ENCODE results near the gene NF1.
"Not testable (repeated sequence)": the region's sequence is repeated elsewhere in the genome, so short reads cannot be mapped to it uniquely, and the experiment has no call there.

Gene NF1

DNA sequence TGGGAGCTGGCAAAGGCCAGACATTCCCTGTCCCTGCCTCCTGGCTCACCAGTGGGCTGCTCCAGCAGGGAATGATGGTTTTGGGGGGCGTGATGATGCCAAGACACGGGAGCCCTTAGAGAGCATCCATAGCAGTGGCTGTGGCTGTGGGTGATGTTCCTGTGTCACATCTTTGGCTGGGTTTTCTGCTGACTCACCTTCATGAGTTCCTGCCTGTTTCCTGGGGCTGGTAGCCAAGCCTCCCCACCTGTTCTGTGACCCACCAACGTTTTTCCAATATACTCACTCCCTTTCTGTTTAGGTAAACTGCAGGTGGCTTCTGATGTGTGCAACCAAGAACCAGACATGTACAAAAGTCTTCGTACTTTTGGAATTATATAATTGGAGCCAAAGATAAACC, 16.5 kb upstream of the NF1 start:
- 82 to 85% methylated on average over 4 of the region's 4 CpGs for WGBS, 2 experiments
- no peaks in the 10 kb centered on the region for H3K36me3 ChIP-seq (ENCODE audit: control insufficient read depth, insufficient read depth, low read length)
- H3K4me1 ChIP-seq (ENCODE audit: control insufficient read depth, insufficient read depth, low read length) = no peaks in the 10 kb centered on the region
- no peaks in the 10 kb centered on the region for H3K9me3 ChIP-seq (ENCODE audit: control insufficient read depth, low read length)
- no peaks in the 10 kb centered on the region for H3K27me3 ChIP-seq (ENCODE audit: control insufficient read depth, insufficient read depth, low read length, poor library complexity, severe bottlenecking)
- H3K27ac ChIP-seq (ENCODE audit: insufficient read depth, low read depth, low read length, poor library complexity, severe bottlenecking) = no peak overlapping the region
- H3K4me3 ChIP-seq (ENCODE audit: insufficient read depth, low read depth, low read length) = no peak overlapping the region

DNA sequence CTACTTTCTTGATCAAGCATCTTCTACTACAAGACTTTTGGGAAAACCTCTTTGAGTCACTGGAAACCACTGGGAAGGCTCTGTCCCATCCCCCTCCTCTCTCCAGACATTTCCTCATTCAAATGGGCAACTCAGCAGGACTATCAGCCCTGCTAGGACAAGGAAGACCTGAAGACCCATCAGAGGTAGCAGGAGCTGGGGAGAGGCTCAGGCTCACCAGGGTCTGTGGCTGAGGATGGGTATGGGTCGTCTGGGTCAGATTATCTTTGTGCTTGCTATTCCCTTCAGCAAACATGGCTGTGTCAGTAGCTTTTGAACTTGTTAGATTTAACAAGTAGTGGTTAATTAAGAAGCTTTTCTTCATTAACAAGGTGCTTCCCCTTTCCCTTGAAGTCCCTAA, 15.0 kb upstream of the NF1 start:
- WGBS, 2 experiments = 37 to 43% methylated on average over 1 of the region's 1 CpG
- H3K4me3 ChIP-seq (ENCODE audit: insufficient read depth, low read depth, low read length) = no peak overlapping the region
- H3K36me3 ChIP-seq (ENCODE audit: control insufficient read depth, insufficient read depth, low read length) = no peaks in the 10 kb centered on the region

DNA sequence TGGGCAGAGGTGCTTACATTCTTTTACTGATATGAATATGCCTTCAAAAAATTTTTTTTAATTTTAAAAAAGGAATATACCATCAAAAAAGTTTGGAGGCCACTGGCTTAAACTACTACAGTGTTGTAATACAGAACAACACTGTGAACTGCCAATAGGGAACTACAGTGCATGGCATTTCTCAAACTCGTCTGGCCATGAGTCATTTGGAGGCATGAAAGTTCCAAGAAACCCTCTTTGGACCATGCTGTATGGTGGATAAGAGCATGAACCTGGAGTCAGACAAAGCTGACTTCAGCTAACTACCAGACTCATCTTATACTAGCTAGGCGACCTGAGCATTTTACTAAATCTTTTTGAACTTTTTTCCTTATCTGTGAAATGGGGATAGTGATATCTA, 9.2 kb upstream of the NF1 start:
- H3K4me1 ChIP-seq (ENCODE audit: control insufficient read depth, insufficient read depth, low read length) = no peaks in the 10 kb centered on the region
- no peaks in the 10 kb centered on the region for H3K27me3 ChIP-seq (ENCODE audit: control insufficient read depth, insufficient read depth, low read length, poor library complexity, severe bottlenecking)
- no peaks in the 10 kb centered on the region for H3K36me3 ChIP-seq (ENCODE audit: control insufficient read depth, insufficient read depth, low read length)
- H3K4me3 ChIP-seq (ENCODE audit: insufficient read depth, low read depth, low read length) = no peak overlapping the region
- WGBS, 2 experiments = 87 to 88% methylated on average over 2 of the region's 2 CpGs
- no peaks in the 10 kb centered on the region for H3K9me3 ChIP-seq (ENCODE audit: control insufficient read depth, low read length)
- no peak overlapping the region for H3K27ac ChIP-seq (ENCODE audit: insufficient read depth, low read depth, low read length, poor library complexity, severe bottlenecking)

More for the DNA sequence above, 15.0 kb upstream of the NF1 start:
- Histone ChIP-seq H3K9me3 (ENCODE audit: control insufficient read depth, low read length) (no peaks in the 10 kb centered on the region), H3K27ac (ENCODE audit: insufficient read depth, low read depth, low read length, poor library complexity, severe bottlenecking) (no peak overlapping the region), H3K4me1 (ENCODE audit: control insufficient read depth, insufficient read depth, low read length) (no peaks in the 10 kb centered on the region), H3K27me3 (ENCODE audit: control insufficient read depth, insufficient read depth, low read length, poor library complexity, severe bottlenecking) (no peaks in the 10 kb centered on the region)

DNA sequence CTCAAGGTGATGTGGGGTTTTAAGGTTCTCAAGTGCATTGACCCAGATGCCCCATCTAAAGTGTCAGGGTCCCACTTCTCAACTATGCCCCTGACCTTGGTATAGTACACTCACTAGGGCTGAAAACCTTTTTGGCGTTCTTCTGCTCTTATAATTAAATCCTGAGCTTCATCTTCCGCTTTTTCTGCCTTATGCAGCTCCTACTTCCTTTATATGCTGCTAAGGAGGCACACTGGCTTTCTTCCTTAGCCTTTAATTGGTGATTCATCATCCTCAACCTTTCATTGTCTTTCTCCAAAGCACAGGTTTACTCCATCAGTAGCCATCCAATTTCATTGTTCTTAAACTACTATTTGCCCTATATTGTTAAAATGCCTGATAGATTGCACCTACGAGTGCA, 5.3 kb upstream of the NF1 start:
- WGBS, 2 experiments = 93 to 95% methylated on average over 3 of the region's 3 CpGs
- no peak overlapping the region for H3K4me3 ChIP-seq (ENCODE audit: insufficient read depth, low read depth, low read length)
- no peaks in the 10 kb centered on the region for H3K27me3 ChIP-seq (ENCODE audit: control insufficient read depth, insufficient read depth, low read length, poor library complexity, severe bottlenecking)
- H3K9me3 ChIP-seq (ENCODE audit: control insufficient read depth, low read length) = no peaks in the 10 kb centered on the region
- H3K36me3 ChIP-seq (ENCODE audit: control insufficient read depth, insufficient read depth, low read length) = no peaks in the 10 kb centered on the region
- no peaks in the 10 kb centered on the region for H3K4me1 ChIP-seq (ENCODE audit: control insufficient read depth, insufficient read depth, low read length)
- no peak overlapping the region for H3K27ac ChIP-seq (ENCODE audit: insufficient read depth, low read depth, low read length, poor library complexity, severe bottlenecking)

DNA sequence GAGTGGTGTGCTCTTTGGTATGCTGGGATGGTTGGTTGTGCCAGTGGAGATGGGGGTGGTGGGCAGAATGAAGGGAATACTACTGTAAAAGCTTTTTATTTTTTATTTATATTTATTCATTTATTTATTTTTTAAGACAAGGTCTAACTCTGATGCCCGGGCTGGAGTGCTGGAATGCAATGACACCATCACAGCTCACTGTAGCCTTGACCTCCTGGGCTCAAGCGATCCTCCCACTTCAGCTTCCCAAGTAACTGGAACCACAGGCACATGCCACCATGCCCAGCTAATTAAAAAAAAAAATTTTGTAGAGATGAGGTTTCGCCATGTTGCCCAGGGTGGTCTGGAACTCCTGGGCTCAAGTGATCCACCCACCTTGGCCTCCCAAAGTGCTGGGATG, 4.1 kb upstream of the NF1 start:
- not testable (repeated sequence) for H3K9me3 ChIP-seq (ENCODE audit: control insufficient read depth, low read length); H3K27me3 ChIP-seq (ENCODE audit: control insufficient read depth, insufficient read depth, low read length, poor library complexity, severe bottlenecking); H3K27ac ChIP-seq (ENCODE audit: insufficient read depth, low read depth, low read length, poor library complexity, severe bottlenecking); H3K4me1 ChIP-seq (ENCODE audit: control insufficient read depth, insufficient read depth, low read length); H3K36me3 ChIP-seq (ENCODE audit: control insufficient read depth, insufficient read depth, low read length); H3K4me3 ChIP-seq (ENCODE audit: insufficient read depth, low read depth, low read length)
- WGBS, 2 experiments = 91 to 92% methylated on average over 3 of the region's 3 CpGs

DNA sequence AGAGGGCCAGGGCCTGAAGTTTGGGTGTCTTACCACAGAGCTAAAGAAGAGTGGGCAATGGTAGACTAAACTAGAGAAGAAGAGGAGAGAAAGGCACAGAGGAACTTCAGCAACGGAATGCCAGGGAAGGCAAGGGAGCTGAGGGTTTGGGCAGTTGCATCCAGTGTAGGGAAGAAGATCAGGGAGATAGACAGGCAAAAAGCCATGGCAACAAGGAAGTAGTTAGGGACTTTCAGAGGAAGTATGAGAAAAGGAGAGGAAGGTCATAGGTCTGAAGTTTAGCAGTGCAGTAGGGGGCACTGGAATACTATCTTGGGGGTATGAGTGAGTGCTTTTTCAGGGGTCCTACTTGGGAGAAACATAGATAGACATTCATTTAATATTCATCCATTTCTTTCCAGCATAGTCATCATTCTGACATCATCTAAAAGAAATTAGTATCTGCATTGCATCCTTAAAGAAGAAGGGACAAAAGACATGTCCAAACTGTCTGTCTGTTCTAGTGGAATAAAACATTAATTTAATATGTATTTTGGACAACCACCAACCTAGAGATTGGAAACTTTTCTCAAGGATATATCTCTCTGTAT, 2.2 kb upstream of the NF1 start:
- Histone ChIP-seq H3K36me3 (ENCODE audit: control insufficient read depth, insufficient read depth, low read length) (no peaks in the 10 kb centered on the region), H3K4me3 (ENCODE audit: insufficient read depth, low read depth, low read length) (no peak overlapping the region), H3K9me3 (ENCODE audit: control insufficient read depth, low read length) (no peaks in the 10 kb centered on the region), H3K27me3 (ENCODE audit: control insufficient read depth, insufficient read depth, low read length, poor library complexity, severe bottlenecking) (no peaks in the 10 kb centered on the region), H3K4me1 (ENCODE audit: control insufficient read depth, insufficient read depth, low read length) (no peaks in the 10 kb centered on the region), H3K27ac (ENCODE audit: insufficient read depth, low read depth, low read length, poor library complexity, severe bottlenecking) (no peak overlapping the region)
- 81 to 89% methylated on average over 1 of the region's 1 CpG for WGBS, 2 experiments

DNA sequence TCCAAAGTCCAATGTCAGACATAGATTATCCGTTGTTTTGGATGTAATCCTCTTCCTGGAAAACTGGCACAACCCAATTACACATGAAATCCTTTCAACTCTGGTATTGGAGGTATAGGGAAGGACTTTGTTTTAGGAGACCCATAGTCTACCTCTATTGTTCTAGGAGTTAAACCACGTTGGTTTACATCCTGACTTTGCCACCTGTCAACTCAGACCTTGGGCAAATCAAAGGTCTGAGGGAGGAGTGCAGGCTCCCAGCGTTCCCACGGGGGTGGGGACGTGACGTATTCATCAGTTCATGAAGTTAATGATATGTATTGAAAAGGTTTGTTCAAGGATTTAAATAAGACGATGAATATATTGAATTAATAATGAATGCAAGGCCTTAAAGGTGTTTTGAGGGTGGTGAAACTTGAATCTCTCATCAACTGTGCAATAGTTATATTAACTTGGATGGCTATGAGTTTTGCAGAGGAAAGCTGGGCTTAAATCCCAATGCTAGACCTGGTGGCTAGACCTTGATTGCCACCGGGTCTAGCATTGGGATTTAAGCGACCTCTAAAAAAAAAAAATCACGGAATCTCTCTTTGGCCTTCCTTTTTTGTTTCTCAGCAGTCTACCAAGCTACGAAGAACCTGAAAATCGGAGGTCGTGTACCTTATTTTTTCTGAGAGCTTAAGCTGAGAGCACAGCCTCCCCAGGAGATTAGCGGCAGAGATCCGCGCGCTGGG, 744 bp upstream of the NF1 start:
- no peaks in the 10 kb centered on the region for H3K36me3 ChIP-seq (ENCODE audit: control insufficient read depth, insufficient read depth, low read length)
- no peaks in the 10 kb centered on the region for H3K9me3 ChIP-seq (ENCODE audit: control insufficient read depth, low read length)
- no peaks in the 10 kb centered on the region for H3K27me3 ChIP-seq (ENCODE audit: control insufficient read depth, insufficient read depth, low read length, poor library complexity, severe bottlenecking)
- H3K4me3 ChIP-seq (ENCODE audit: insufficient read depth, low read depth, low read length) = peak overlapping the region; percentile 90
- no peaks in the 10 kb centered on the region for H3K4me1 ChIP-seq (ENCODE audit: control insufficient read depth, insufficient read depth, low read length)
- H3K27ac ChIP-seq (ENCODE audit: insufficient read depth, low read depth, low read length, poor library complexity, severe bottlenecking) = peak overlapping the region; percentile 93
- 20 to 23% methylated on average over 16 to 17 of the region's 17 CpGs for WGBS, 2 experiments

DNA sequence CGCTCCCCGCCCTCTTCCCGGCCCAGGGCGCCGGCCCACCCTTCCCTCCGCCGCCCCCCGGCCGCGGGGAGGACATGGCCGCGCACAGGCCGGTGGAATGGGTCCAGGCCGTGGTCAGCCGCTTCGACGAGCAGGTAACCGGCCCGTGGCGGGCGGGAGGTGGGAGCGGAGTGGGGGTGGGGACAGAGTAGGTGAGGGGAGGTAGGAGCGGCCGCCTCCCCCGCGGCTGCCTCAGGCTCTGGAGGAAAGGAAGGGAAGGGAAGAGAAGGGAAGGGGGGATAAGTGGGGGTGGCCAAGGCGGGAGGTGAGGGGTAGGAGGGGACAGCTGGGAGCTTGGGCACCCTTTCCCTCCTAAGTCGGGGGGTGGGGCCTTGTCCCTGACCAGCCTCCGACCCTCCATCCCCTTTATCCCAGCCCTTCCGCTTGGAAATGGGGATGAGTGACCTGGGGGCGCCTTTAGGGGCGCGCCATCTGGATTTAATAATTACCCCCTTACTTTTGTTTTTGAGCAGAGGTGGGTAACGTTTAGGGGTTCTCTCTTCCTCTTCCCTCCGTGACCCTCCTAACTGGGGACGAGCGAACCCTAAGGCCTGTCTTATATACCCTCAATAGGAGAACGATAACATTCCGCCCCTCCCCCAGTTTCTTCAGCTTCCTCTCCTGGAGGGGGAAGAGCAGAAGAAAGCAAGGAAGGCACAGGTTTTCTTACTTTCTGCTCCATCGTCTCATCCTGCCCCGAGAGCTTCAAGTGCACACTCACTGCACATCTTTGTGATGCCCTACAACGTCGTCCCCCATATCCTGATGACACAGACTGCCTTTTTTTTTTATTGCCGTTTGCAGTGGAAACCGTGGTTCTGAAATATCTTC, 694 bp downstream of the NF1 start:
- Histone ChIP-seq H3K4me3 (ENCODE audit: insufficient read depth, low read depth, low read length) (peak overlapping the region; percentile 90), H3K9me3 (ENCODE audit: control insufficient read depth, low read length) (no peaks in the 10 kb centered on the region), H3K27me3 (ENCODE audit: control insufficient read depth, insufficient read depth, low read length, poor library complexity, severe bottlenecking) (no peaks in the 10 kb centered on the region), H3K4me1 (ENCODE audit: control insufficient read depth, insufficient read depth, low read length) (no peaks in the 10 kb centered on the region), H3K27ac (ENCODE audit: insufficient read depth, low read depth, low read length, poor library complexity, severe bottlenecking) (peak overlapping the region; percentile 77), H3K36me3 (ENCODE audit: control insufficient read depth, insufficient read depth, low read length) (no peaks in the 10 kb centered on the region)
- 1% methylated on average over 45 of the region's 45 CpGs for WGBS, 2 experiments

DNA sequence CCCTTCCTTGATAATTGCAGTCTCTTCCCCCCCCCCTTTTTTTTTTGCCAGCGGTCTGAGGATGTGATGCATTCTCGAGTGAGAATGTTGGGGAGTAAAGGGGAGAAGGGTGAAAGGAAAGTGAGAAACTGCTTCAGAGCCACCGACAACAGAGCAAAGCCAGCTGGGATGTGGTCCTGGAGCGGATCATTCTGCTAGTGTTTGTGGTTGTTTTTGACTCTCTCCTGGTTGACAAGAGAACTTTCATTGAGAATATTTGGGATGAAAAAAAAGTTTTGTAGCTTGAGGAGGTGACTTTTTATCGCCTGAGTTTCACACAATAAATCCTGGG, 1.3 kb downstream of the NF1 start:
- H3K27ac ChIP-seq (ENCODE audit: insufficient read depth, low read depth, low read length, poor library complexity, severe bottlenecking) = peak overlapping the region; percentile 77
- WGBS, 2 experiments = 3% methylated on average over 5 of the region's 5 CpGs
- no peaks in the 10 kb centered on the region for H3K9me3 ChIP-seq (ENCODE audit: control insufficient read depth, low read length)

DNA sequence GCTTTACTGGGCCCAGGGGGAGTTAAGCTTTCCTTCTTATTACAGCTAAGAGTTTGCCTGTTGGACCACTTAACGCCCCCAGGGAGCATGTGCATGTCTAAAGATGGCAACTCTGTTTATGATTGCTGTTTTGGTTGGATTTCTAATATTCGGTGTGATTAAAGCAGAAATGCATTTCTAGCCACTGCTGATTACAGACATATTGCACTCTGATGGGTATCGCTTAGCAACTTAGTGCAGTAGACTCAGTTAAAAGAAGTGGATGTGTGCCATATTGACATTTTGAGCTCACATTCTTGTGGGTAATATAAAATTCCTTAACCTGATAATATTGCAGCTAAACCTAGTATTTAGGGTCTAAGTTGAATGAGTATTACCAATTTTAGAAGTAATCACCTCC, 4.2 kb downstream of the NF1 start:
- no peaks in the 10 kb centered on the region for H3K27me3 ChIP-seq (ENCODE audit: control insufficient read depth, insufficient read depth, low read length, poor library complexity, severe bottlenecking)
- H3K9me3 ChIP-seq (ENCODE audit: control insufficient read depth, low read length) = no peaks in the 10 kb centered on the region
- no peaks in the 10 kb centered on the region for H3K36me3 ChIP-seq (ENCODE audit: control insufficient read depth, insufficient read depth, low read length)
- peaks cover 13% of the 10 kb centered on the region for H3K4me1 ChIP-seq (ENCODE audit: control insufficient read depth, insufficient read depth, low read length)
- no peak overlapping the region for H3K27ac ChIP-seq (ENCODE audit: insufficient read depth, low read depth, low read length, poor library complexity, severe bottlenecking)
- H3K4me3 ChIP-seq (ENCODE audit: insufficient read depth, low read depth, low read length) = no peak overlapping the region
- 94 to 97% methylated on average over 3 of the region's 3 CpGs for WGBS, 2 experiments

More for the DNA sequence above, 1.3 kb downstream of the NF1 start:
- Histone ChIP-seq H3K27me3 (ENCODE audit: control insufficient read depth, insufficient read depth, low read length, poor library complexity, severe bottlenecking) (no peaks in the 10 kb centered on the region), H3K4me1 (ENCODE audit: control insufficient read depth, insufficient read depth, low read length) (peaks cover 4% of the 10 kb centered on the region), H3K4me3 (ENCODE audit: insufficient read depth, low read depth, low read length) (peak overlapping the region; percentile 90), H3K36me3 (ENCODE audit: control insufficient read depth, insufficient read depth, low read length) (no peaks in the 10 kb centered on the region)
